Naive thymus-derived CD4-positive, alpha-beta T cell (primary cell): Measurements from ENCODE around the gene TTBK1. TPM values are rescaled to one million over a fixed set of nuclear protein-coding genes. Genes with fewer than 3 reads are reported as not detected.

Source experiments
- ATAC-seq: fragments of 150-1000 bp; cut with Tn5 transposase; 2 replicates; pipeline ENCODE4 v1.10.0; 2021; ENCODE audit warnings: mild to moderate bottlenecking, moderate library complexity
- CTCF ChIA-PET: fragments of 350-600 bp; sonication (Branson Sonifier 250); formaldehyde crosslinking; loops from one replicate; lab custom pipeline; 2021; ENCODE audit warnings: antibody characterized with exemption; lab: Charles Lee
- POLR2A ChIA-PET: fragments of 350-600 bp; sonication (Branson Sonifier 250); formaldehyde crosslinking; loops from one replicate; lab custom pipeline; 2021; ENCODE audit warnings: antibody characterized with exemption, inconsistent platforms; lab: Charles Lee
- DNase-seq, 9 donors: peaks; one replicate each; pipeline versions ENCODE4 v3.0.0 to v3.0.0-alpha.2; 2020 to 2022; ENCODE audit warnings: mixed read lengths in 1 of 9
- H3K27ac ChIP-seq: one replicate; pipeline ENCODE4 v1.7.0; 2013; ENCODE audit warnings: mild to moderate bottlenecking, low read depth, low read length, moderate library complexity
- H3K27me3 ChIP-seq, 2 donors: one replicate each; pipeline ENCODE4 v1.7.0; 2013; ENCODE audit warnings: low read length in 2 of 2, mild to moderate bottlenecking in 2 of 2, moderate library complexity in 2 of 2; ENCODE audit not compliant: control insufficient read depth in 2 of 2, insufficient read depth in 2 of 2
- H3K36me3 ChIP-seq, 3 experiments: 1 replicate in 2 of 3; 2 replicates in 1 of 3; pipeline ENCODE4 v1.7.0; 2013; ENCODE audit warnings: low read length in 3 of 3, mild to moderate bottlenecking in 3 of 3, moderate library complexity in 1 of 3; ENCODE audit not compliant: insufficient read depth in 3 of 3, control insufficient read depth in 2 of 3
- H3K4me1 ChIP-seq, 2 donors: one replicate each; pipeline ENCODE4 v1.7.0; 2013; ENCODE audit warnings: low read length in 2 of 2, mild to moderate bottlenecking in 2 of 2, moderate library complexity in 1 of 2; ENCODE audit not compliant: control insufficient read depth in 2 of 2, insufficient read depth in 2 of 2
- H3K4me3 ChIP-seq: 2 replicates; pipeline ENCODE4 v1.7.0; 2013; ENCODE audit warnings: mild to moderate bottlenecking, low read length
- H3K9me3 ChIP-seq, 3 experiments: 1 replicate in 2 of 3; 2 replicates in 1 of 3; pipeline ENCODE4 v1.7.0; 2013; ENCODE audit warnings: low read length in 3 of 3; ENCODE audit not compliant: control insufficient read depth in 2 of 3
- H3K27ac Mint-ChIP-seq, 9 donors: one replicate each; pipeline ENCODE4 v1.8.0; 2020 to 2022; ENCODE audit warnings: mixed read lengths in 9 of 9, mild to moderate bottlenecking in 8 of 9, moderate library complexity in 5 of 9, inconsistent platforms in 2 of 9
- H3K27me3 Mint-ChIP-seq, 5 donors: one replicate each; pipeline ENCODE4 v1.8.0; 2021 to 2022; ENCODE audit warnings: mixed read lengths in 5 of 5, mild to moderate bottlenecking in 1 of 5
- H3K36me3 Mint-ChIP-seq, 5 donors: one replicate each; pipeline ENCODE4 v1.8.0; 2020 to 2022; ENCODE audit warnings: mixed read lengths in 5 of 5, mild to moderate bottlenecking in 3 of 5, inconsistent platforms in 1 of 5
- H3K4me1 Mint-ChIP-seq, 7 donors: one replicate each; pipeline ENCODE4 v1.8.0; 2020 to 2022; ENCODE audit warnings: mixed read lengths in 7 of 7, mild to moderate bottlenecking in 3 of 7, inconsistent platforms in 1 of 7
- H3K4me3 Mint-ChIP-seq, 10 donors: one replicate each; pipeline ENCODE4 v1.8.0; 2020 to 2022; ENCODE audit warnings: mild to moderate bottlenecking in 10 of 10, mixed read lengths in 10 of 10, moderate library complexity in 6 of 10, inconsistent platforms in 2 of 10
- H3K9me3 Mint-ChIP-seq, 11 donors: one replicate each; pipeline ENCODE4 v1.8.0; 2020 to 2022; ENCODE audit warnings: mixed read lengths in 11 of 11, mild to moderate bottlenecking in 4 of 11, inconsistent platforms in 1 of 11, moderate library complexity in 1 of 11
- intact Hi-C, 2 donors: fragments of 100-400 bp; cut with micrococcal nuclease; formaldehyde crosslinking; loops; one replicate each; pipeline ENCODE4 v1.15.1; 2023
- polyA plus RNA-seq, 2 donors: library from polyadenylated mRNA; unstranded; fragments of 300-500 nt; fragmentation: Illumina TruSeq; gene quantifications; one replicate each; pipeline ENCODE4 v1.2.3, GENCODE V29; 2021
- total RNA-seq, 6 experiments: library from RNA in 5 of 6; stranded (reverse) in 5 of 6; gene quantifications; 1 replicate in 5 of 6; 2 replicates in 1 of 6; pipeline ENCODE4 v1.2.3 and lab custom pipeline; 2021 to 2026

TTBK1 gene
- total and polyA plus RNA-seq, 7 experiments from 2014 or later = 0.05 to 0.29 TPM; not detected in 5

DNA sequence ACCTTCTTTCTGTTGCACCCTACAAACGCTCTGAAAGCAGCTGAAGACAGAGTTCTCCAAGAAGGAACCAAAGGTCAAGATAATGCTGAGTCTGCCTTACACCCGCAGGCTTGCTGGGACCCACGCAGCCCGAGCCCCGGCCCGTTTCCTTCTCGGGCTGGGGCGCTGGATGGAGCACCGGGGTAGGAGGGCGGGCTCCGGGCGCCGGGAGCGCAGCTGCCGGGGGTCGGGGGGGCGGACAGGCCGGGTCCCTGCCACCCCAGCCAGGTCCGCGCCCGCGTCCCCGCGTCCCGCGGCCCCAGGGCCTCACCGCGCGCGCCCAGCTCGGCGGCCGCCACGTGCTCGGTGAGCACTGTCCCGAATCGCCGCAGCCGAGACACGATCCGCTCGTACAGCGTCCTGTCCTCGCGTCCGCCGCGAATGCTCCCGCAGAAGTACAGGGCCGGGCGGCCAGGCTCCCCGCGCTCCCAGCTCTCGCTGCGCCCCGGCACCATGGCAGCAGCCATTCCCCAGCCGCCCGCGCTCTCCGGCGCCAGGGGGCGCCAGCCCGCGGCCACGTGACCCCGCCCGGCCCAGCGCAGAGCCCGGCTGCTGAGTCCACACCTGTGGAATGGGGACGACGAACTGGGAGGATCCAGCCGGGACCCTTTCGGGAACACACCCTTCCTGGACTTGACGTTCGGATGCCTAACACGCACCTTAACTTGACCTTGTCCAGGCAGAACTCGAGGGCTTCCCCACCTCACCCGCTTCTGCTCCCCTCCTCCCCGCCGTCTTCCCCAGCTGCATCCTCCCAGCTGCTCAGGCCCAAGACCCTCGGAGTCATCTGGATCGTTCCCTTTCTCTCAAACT lies 14.1 kb upstream of the TTBK1 start, which contains the start of gene DNPH1:
Gene DNPH1 (minus strand): TSS at position 531 of the 852 bp plus-strand sequence. CDS start 25 bp downstream, at position 506.
- intact Hi-C loops = loop anchor here (1.0 to 10.0 kb wide), 8 partner anchors 18 to 1494 kb away; partner anchors contain the start of genes CNPY3 (in 1 of the 2), SRF (in 1 of the 2), TFEB (in 1 of the 2) and ZNF318 (in 1 of the 2)
- Mint-ChIP-seq H3K4me3 (peak within 1 kb of the TSS; percentile 87 to 95 (median 91)), H3K4me1 (peaks cover 28 to 48% (median 40%) of the 10 kb centered on the region in 7 donors), H3K27me3 (peaks cover 0 to 16% (median 0%) of the 10 kb centered on the region in 5 donors), H3K36me3 (peaks cover 0 to 17% (median 0%) of the 10 kb centered on the region in 5 donors), H3K9me3 (peaks cover 0 to 3% (median 0%) of the 10 kb centered on the region in 11 donors), H3K27ac (peak within 1 kb of the TSS; percentile 92 to 98 (median 95))
- Histone ChIP-seq H3K27ac (peak within 1 kb of the TSS; percentile 88), H3K4me1 (peaks cover 5 to 24% of the 10 kb centered on the region in 2 donors), H3K9me3 (no peaks in the 10 kb centered on the region), H3K36me3 (no peaks in the 10 kb centered on the region), H3K4me3 (peak within 1 kb of the TSS; percentile 53), H3K27me3 (no peaks in the 10 kb centered on the region)
- CTCF ChIA-PET = interaction anchor here (0.6 to 2.5 kb wide), 14 partner anchors 9 to 373 kb away, joined by 3 to 8 read pairs (median 4); no protein-coding TSS in a partner anchor
- ATAC-seq (peak; percentile 84), DNase-seq (peak; percentile 65 to 91 (median 81))
- POLR2A ChIA-PET = interaction anchor here (0.9 to 2.3 kb wide), 11 partner anchors 13 to 400 kb away, joined by 3 to 9 read pairs (median 4); partner anchors contain the start of genes CRIP3, CUL9, GTPBP2 and KLHDC3

GRCh38 chr6:43229803-43230620 lies 13.3 kb upstream of the TTBK1 start:
- Mint-ChIP-seq H3K27ac (peak overlapping the region; percentile 91 to 98 (median 93)), H3K36me3 (peaks cover 0 to 12% (median 0%) of the 10 kb centered on the region in 5 donors), H3K27me3 (peaks cover 0 to 16% (median 0%) of the 10 kb centered on the region in 5 donors), H3K9me3 (peaks cover 0 to 3% (median 0%) of the 10 kb centered on the region in 11 donors), H3K4me1 (peaks cover 24 to 42% (median 35%) of the 10 kb centered on the region in 7 donors), H3K4me3 (peak overlapping the region; percentile 87 to 95 (median 91))
- ATAC-seq (no peak), DNase-seq (no peak)
- Histone ChIP-seq H3K27ac (peak overlapping the region; percentile 88), H3K9me3 (no peaks in the 10 kb centered on the region), H3K4me1 (peaks cover 0 to 17% of the 10 kb centered on the region in 2 donors), H3K36me3 (no peaks in the 10 kb centered on the region), H3K27me3 (no peaks in the 10 kb centered on the region), H3K4me3 (peak overlapping the region; percentile 53)
- ChIA-PET POLR2A (interaction anchor here (0.9 to 2.3 kb wide), 12 partner anchors 14 to 400 kb away, joined by 3 to 9 read pairs (median 4); partner anchors contain the start of genes CNPY3, CRIP3, CUL9 and GTPBP2), CTCF (interaction anchor here (0.7 to 2.5 kb wide), 10 partner anchors 13 to 171 kb away, joined by 3 to 8 read pairs (median 4); no protein-coding TSS in a partner anchor)
- intact Hi-C loops = loop anchor here (1.0 to 10.0 kb wide), 8 partner anchors 17 to 1495 kb away; partner anchors contain the start of genes CNPY3 (in 1 of the 2), SRF (in 1 of the 2), TFEB (in 1 of the 2) and ZNF318 (in 1 of the 2)

- Histone ChIP-seq H3K9me3 (no peaks in the 10 kb centered on the region), H3K27ac (no peak overlapping the region), H3K27me3 (no peaks in the 10 kb centered on the region), H3K4me1 (peaks cover 0 to 7% of the 10 kb centered on the region in 2 donors), H3K36me3 (no peaks in the 10 kb centered on the region), H3K4me3 (no peak overlapping the region)
- H3K36me3 Mint-ChIP-seq = peaks cover 0 to 7% (median 0%) of the 10 kb centered on the region in 5 donors
- CTCF ChIA-PET = interaction anchor here (0.7 kb wide), 1 partner anchor 17 kb away, joined by 3 read pairs; no protein-coding TSS in a partner anchor
- peaks cover 0 to 19% (median under 1%) of the 10 kb centered on the region in 5 donors for H3K27me3 Mint-ChIP-seq
- H3K9me3 Mint-ChIP-seq = peaks cover 0 to 3% (median 0%) of the 10 kb centered on the region in 11 donors
- POLR2A ChIA-PET = interaction anchor here (1.1 kb wide), 1 partner anchor 56 kb away, joined by 3 read pairs; no protein-coding TSS in a partner anchor
- H3K4me3 Mint-ChIP-seq = peak overlapping the region in 9 of 10 donors; percentile 3 to 68 (median 25)
- peaks cover 15 to 32% (median 26%) of the 10 kb centered on the region in 7 donors for H3K4me1 Mint-ChIP-seq
- ATAC-seq = no peak
- no peak for DNase-seq
- H3K27ac Mint-ChIP-seq = peak overlapping the region in 5 of 9 donors; percentile 12 to 76 (median 33)
- intact Hi-C loops = no loop called here
Observed at GRCh38 chr6:43231053-43231452, 12.2 kb upstream of the TTBK1 start.

- Mint-ChIP-seq H3K4me3 (peak overlapping the region in 7 of 10 donors; percentile 8 to 48 (median 27)), H3K4me1 (peaks cover 10 to 24% (median 19%) of the 10 kb centered on the region in 7 donors), H3K27ac (peak overlapping the region in 4 of 9 donors; percentile 12 to 76 (median 44)), H3K27me3 (peaks cover 0 to 24% (median 6%) of the 10 kb centered on the region in 5 donors), H3K9me3 (peaks cover 0 to 3% (median 0%) of the 10 kb centered on the region in 11 donors), H3K36me3 (peaks cover 0 to 2% (median 0%) of the 10 kb centered on the region in 5 donors)
- H3K36me3 ChIP-seq = no peaks in the 10 kb centered on the region
- intact Hi-C loops = no loop called here
- ATAC-seq (no peak), DNase-seq (no peak)
- H3K4me3 ChIP-seq = no peak overlapping the region
- ChIA-PET CTCF (no interaction called here), POLR2A (interaction anchor here (1.1 to 1.4 kb wide), 2 partner anchors 9 to 57 kb away, joined by 3 to 5 read pairs; no protein-coding TSS in a partner anchor)
- no peak overlapping the region for H3K27ac ChIP-seq
- H3K9me3 ChIP-seq = no peaks in the 10 kb centered on the region
- H3K4me1 ChIP-seq = peaks cover 0 to 7% of the 10 kb centered on the region in 2 donors
- no peaks in the 10 kb centered on the region for H3K27me3 ChIP-seq
Observed at GRCh38 chr6:43231735-43232450, 11.4 kb upstream of the TTBK1 start.

GRCh38 chr6:43235841-43236240 lies 7.4 kb upstream of the TTBK1 start:
- H3K27me3 Mint-ChIP-seq = peaks cover 23 to 51% (median 29%) of the 10 kb centered on the region in 5 donors
- ChIA-PET POLR2A (no interaction called here), CTCF (no interaction called here)
- H3K27ac Mint-ChIP-seq = no peak overlapping the region
- intact Hi-C loops = no loop called here
- H3K27me3 ChIP-seq = no peaks in the 10 kb centered on the region
- peaks cover 0 to 7% (median 2%) of the 10 kb centered on the region in 5 donors for H3K36me3 Mint-ChIP-seq
- H3K27ac ChIP-seq = no peak overlapping the region
- no peaks in the 10 kb centered on the region for H3K9me3 ChIP-seq
- peaks cover 0 to 10% (median 0%) of the 10 kb centered on the region in 7 donors for H3K4me1 Mint-ChIP-seq
- no peaks in the 10 kb centered on the region for H3K36me3 ChIP-seq
- H3K4me1 ChIP-seq = no peaks in the 10 kb centered on the region
- H3K4me3 Mint-ChIP-seq = no peak overlapping the region
- peaks cover 0 to 9% (median 6%) of the 10 kb centered on the region in 11 donors for H3K9me3 Mint-ChIP-seq
- H3K4me3 ChIP-seq = no peak overlapping the region
- ATAC-seq = no peak
- no peak for DNase-seq
